ENCODE results near the gene TSC1. TPM values are rescaled to one million over a fixed set of nuclear protein-coding genes. Genes with fewer than 3 reads are reported as not detected.

The TSC1 gene
- total RNA-seq, 1 experiment from 2014 or later, result 53.5 TPM

- no peaks in the 10 kb centered on the region for H3K27me3 ChIP-seq (replicated peaks; ENCODE audit: control insufficient read depth, insufficient read depth, low read length)
- ChIA-PET CTCF (no interaction called here), POLR2A (no interaction called here)
- DNase-seq, result no peak
- Mint-ChIP-seq H3K4me3 (ENCODE audit: unreplicated experiment) (no peak overlapping the region), H3K36me3 (ENCODE audit: insufficient read depth, unreplicated experiment) (peaks cover 14% of the 10 kb centered on the region), H3K27me3 (ENCODE audit: insufficient read depth, unreplicated experiment) (no peaks in the 10 kb centered on the region), H3K27ac (ENCODE audit: unreplicated experiment) (no peak overlapping the region), H3K4me1 (ENCODE audit: low read depth, unreplicated experiment) (no peaks in the 10 kb centered on the region), H3K9me3 (ENCODE audit: unreplicated experiment) (no peaks in the 10 kb centered on the region)
- TF ChIP-seq CTCF (IDR thresholded peaks at IDR 0.05; ENCODE audit: insufficient read depth in 1 of 2, low read depth in 1 of 2, low read length in 1 of 2, severe bottlenecking in 1 of 2, unreplicated experiment in 1 of 2), result no peak
- H3K36me3 ChIP-seq (ENCODE audit: control insufficient read depth, insufficient read depth, low read length), result no peaks in the 10 kb centered on the region; the same call in 1 of the 2 replicates
- H3K4me1 ChIP-seq, result no peaks in the 10 kb centered on the region
- no peak overlapping the region for H3K4me3 ChIP-seq (ENCODE audit: low read depth, low read length)
- no peaks in the 10 kb centered on the region for H3K9me3 ChIP-seq
- intact Hi-C loops (cut with micrococcal nuclease; ENCODE audit: unreplicated experiment), result no loop called here
- no TSS peak for BruUV-seq (replicated peaks)
Observed at GRCh38 chr9:132927704-132928103, 16.7 kb downstream of the TSC1 start.

GRCh38 chr9:132923346-132923902 is 21.0 kb downstream of the TSC1 start:
- no peak for DNase-seq
- no peak overlapping the region for H3K4me3 ChIP-seq (ENCODE audit: low read depth, low read length)
- Mint-ChIP-seq H3K4me3 (ENCODE audit: unreplicated experiment) (no peak overlapping the region), H3K36me3 (ENCODE audit: insufficient read depth, unreplicated experiment) (peaks cover 28% of the 10 kb centered on the region), H3K9me3 (ENCODE audit: unreplicated experiment) (no peaks in the 10 kb centered on the region), H3K4me1 (ENCODE audit: low read depth, unreplicated experiment) (no peaks in the 10 kb centered on the region), H3K27me3 (ENCODE audit: insufficient read depth, unreplicated experiment) (no peaks in the 10 kb centered on the region), H3K27ac (ENCODE audit: unreplicated experiment) (no peak overlapping the region)
- TF ChIP-seq CTCF (IDR thresholded peaks at IDR 0.05; ENCODE audit: insufficient read depth in 1 of 2, low read depth in 1 of 2, low read length in 1 of 2, severe bottlenecking in 1 of 2, unreplicated experiment in 1 of 2), result no peak
- H3K4me1 ChIP-seq, result no peaks in the 10 kb centered on the region
- intact Hi-C loops (cut with micrococcal nuclease; ENCODE audit: unreplicated experiment), result no loop called here
- CTCF ChIA-PET, result no interaction called here
- POLR2A ChIA-PET, result no interaction called here
- no peaks in the 10 kb centered on the region for H3K9me3 ChIP-seq
- no peaks in the 10 kb centered on the region; the same call in 1 of the 2 replicates for H3K36me3 ChIP-seq (ENCODE audit: control insufficient read depth, insufficient read depth, low read length)
- no TSS peak for BruUV-seq (replicated peaks)
- no peaks in the 10 kb centered on the region for H3K27me3 ChIP-seq (replicated peaks; ENCODE audit: control insufficient read depth, insufficient read depth, low read length)

GRCh38 chr9:132919614-132920268 is 24.7 kb downstream of the TSC1 start:
- ChIA-PET POLR2A (no interaction called here), CTCF (no interaction called here)
- H3K27me3 Mint-ChIP-seq (ENCODE audit: insufficient read depth, unreplicated experiment), result no peaks in the 10 kb centered on the region
- H3K4me3 Mint-ChIP-seq (ENCODE audit: unreplicated experiment), result no peak overlapping the region
- Histone ChIP-seq H3K4me1 (no peaks in the 10 kb centered on the region), H3K9me3 (no peaks in the 10 kb centered on the region), H3K27me3 (replicated peaks; ENCODE audit: control insufficient read depth, insufficient read depth, low read length) (no peaks in the 10 kb centered on the region), H3K4me3 (ENCODE audit: low read depth, low read length) (no peak overlapping the region), H3K36me3 (ENCODE audit: control insufficient read depth, insufficient read depth, low read length) (no peaks in the 10 kb centered on the region; the same call in 1 of the 2 replicates)
- intact Hi-C loops (cut with micrococcal nuclease; ENCODE audit: unreplicated experiment), result no loop called here
- H3K36me3 Mint-ChIP-seq (ENCODE audit: insufficient read depth, unreplicated experiment), result peaks cover 33% of the 10 kb centered on the region
- no peak for DNase-seq
- no peak for TF ChIP-seq CTCF (IDR thresholded peaks at IDR 0.05; ENCODE audit: insufficient read depth in 1 of 2, low read depth in 1 of 2, low read length in 1 of 2, severe bottlenecking in 1 of 2, unreplicated experiment in 1 of 2)
- no peaks in the 10 kb centered on the region for H3K9me3 Mint-ChIP-seq (ENCODE audit: unreplicated experiment)
- H3K4me1 Mint-ChIP-seq (ENCODE audit: low read depth, unreplicated experiment), result no peaks in the 10 kb centered on the region
- no peak overlapping the region for H3K27ac Mint-ChIP-seq (ENCODE audit: unreplicated experiment)
- BruUV-seq (replicated peaks), result no TSS peak

All from Caco-2 (cell line).